Measurements from ENCODE around the gene IL2RA. TPM values are rescaled to one million over a fixed set of nuclear protein-coding genes. Genes with fewer than 3 reads are reported as not detected.
A peak's percentile ranks its signal among the peaks of the same experiment; 100 is the strongest.
"Not testable (repeated sequence)": the region's sequence is repeated elsewhere in the genome, so short reads cannot be mapped to it uniquely, and the experiment has no call there.

Gene IL2RA
- polyA plus RNA-seq, 3 donors = 0.06 TPM; not detected in 2

- H3K9ac ChIP-seq (ENCODE audit: insufficient read depth, low read length, poor library complexity, severe bottlenecking) = no peak overlapping the region
- H3K4me3 Mint-ChIP-seq = no peak overlapping the region
- H3K36me3 Mint-ChIP-seq = peaks cover 62 to 87% of the 10 kb centered on the region in 2 donors
- no peak overlapping the region for H3K4me3 ChIP-seq (replicated peaks in 1 of 3; ENCODE audit: low read depth in 2 of 3, low read length in 3 of 3)
- H3K27ac Mint-ChIP-seq = peak overlapping the region in 1 of 7 donors; percentile 68
- no peak for DNase-seq
- H3K4me1 Mint-ChIP-seq = no peaks in the 10 kb centered on the region
- peaks cover 26% of the 10 kb centered on the region for H4K20me1 ChIP-seq (ENCODE audit: insufficient read depth, low read length)
- H2AFZ ChIP-seq (ENCODE audit: insufficient read depth, low read depth, low read length, poor library complexity, severe bottlenecking) = no peak overlapping the region
- no peaks in the 10 kb centered on the region for H3K27me3 ChIP-seq (ENCODE audit: control insufficient read depth in 2 of 2, insufficient read depth in 2 of 2, low read length in 2 of 2)
- H3K27ac ChIP-seq (ENCODE audit: low read depth in 1 of 2, low read length in 2 of 2) = no peak overlapping the region
- peaks cover 0 to 2% (median 0%) of the 10 kb centered on the region in 3 donors for H3K27me3 Mint-ChIP-seq (ENCODE audit: low read depth in 3 of 3)
- no peaks in the 10 kb centered on the region for H3K9me3 ChIP-seq (replicated peaks in 1 of 2; ENCODE audit: control insufficient read depth in 1 of 2, insufficient read depth in 1 of 2, low read length in 2 of 2)
- no peaks in the 10 kb centered on the region for H3K79me2 ChIP-seq (ENCODE audit: insufficient read depth, low read length)
- no peak for TF ChIP-seq CTCF (IDR thresholded peaks at IDR 0.05)
- H3K4me2 ChIP-seq (replicated peaks; ENCODE audit: extremely low read depth, low read length, poor library complexity, severe bottlenecking) = no peak overlapping the region
- intact Hi-C loops (cut with micrococcal nuclease) = no loop called here
- peaks cover 44 to 86% of the 10 kb centered on the region in 2 donors for H3K36me3 ChIP-seq (replicated peaks in 1 of 2; ENCODE audit: control insufficient read depth in 1 of 2, insufficient read depth in 2 of 2, low read length in 2 of 2)
- WGBS (ENCODE audit: insufficient coverage) = 98% methylated on average over 29 of the region's 29 CpGs
- H3K9me3 Mint-ChIP-seq = no peaks in the 10 kb centered on the region
- no peaks in the 10 kb centered on the region for H3K4me1 ChIP-seq (ENCODE audit: control insufficient read depth in 1 of 2, insufficient read depth in 2 of 2, low read length in 2 of 2)
Observed at GRCh38 chr10:5961405-5962100, 100.6 kb downstream of the IL2RA start.

- H3K9ac ChIP-seq (ENCODE audit: insufficient read depth, low read length, poor library complexity, severe bottlenecking); H3K79me2 ChIP-seq (ENCODE audit: insufficient read depth, low read length); H3K4me2 ChIP-seq (replicated peaks; ENCODE audit: extremely low read depth, low read length, poor library complexity, severe bottlenecking); H3K27ac Mint-ChIP-seq; DNase-seq; H3K9me3 Mint-ChIP-seq; intact Hi-C loops (cut with micrococcal nuclease); H3K4me1 Mint-ChIP-seq; H3K27me3 ChIP-seq (ENCODE audit: control insufficient read depth in 2 of 2, insufficient read depth in 2 of 2, low read length in 2 of 2); H3K27me3 Mint-ChIP-seq (ENCODE audit: low read depth in 3 of 3); H3K4me3 ChIP-seq (replicated peaks in 1 of 3; ENCODE audit: low read depth in 2 of 3, low read length in 3 of 3); H3K9me3 ChIP-seq (replicated peaks in 1 of 2; ENCODE audit: control insufficient read depth in 1 of 2, insufficient read depth in 1 of 2, low read length in 2 of 2); H3K4me3 Mint-ChIP-seq; H2AFZ ChIP-seq (ENCODE audit: insufficient read depth, low read depth, low read length, poor library complexity, severe bottlenecking); H3K27ac ChIP-seq (ENCODE audit: low read depth in 1 of 2, low read length in 2 of 2); H3K4me1 ChIP-seq (ENCODE audit: control insufficient read depth in 1 of 2, insufficient read depth in 2 of 2, low read length in 2 of 2): not testable (repeated sequence)
- 100% methylated on average over 5 of the region's 10 CpGs for WGBS (ENCODE audit: insufficient coverage)
- peaks cover 68 to 89% of the 10 kb centered on the region in 2 donors for H3K36me3 Mint-ChIP-seq
- peaks cover 20% of the 10 kb centered on the region for H4K20me1 ChIP-seq (ENCODE audit: insufficient read depth, low read length)
- peaks cover 48 to 88% of the 10 kb centered on the region in 2 donors for H3K36me3 ChIP-seq (replicated peaks in 1 of 2; ENCODE audit: control insufficient read depth in 1 of 2, insufficient read depth in 2 of 2, low read length in 2 of 2)
Observed at GRCh38 chr10:5960973-5961275, 101.2 kb downstream of the IL2RA start.

Small RNA genes lying within 50 kb of the gene (small RNA-seq; reads per million reads assigned to genes)
- gene RF00397 (ENCODE audit: insufficient read length, low read depth) = not detected

Other genes with a start within 250 kb of the IL2RA start
- 100 to 1,000 TPM; 100 to 320 (median 316) TPM for gene GDI2, start 248.9 kb downstream of the IL2RA start, polyA plus RNA-seq
- 1 to 10 TPM; 1.4 to 2.9 (median 2.1) TPM for gene ANKRD16, start 172.5 kb downstream of the IL2RA start, polyA plus RNA-seq
- gene FBH1, start 172.1 kb downstream of the IL2RA start, polyA plus RNA-seq = 10 to 100 TPM; 33.9 to 73.3 (median 48.3) TPM
- 10 to 100 TPM; 12.4 to 23.1 (median 12.6) TPM for gene IL15RA, start 84.8 kb downstream of the IL2RA start, polyA plus RNA-seq
- gene RBM17, start 26.7 kb upstream of the IL2RA start, polyA plus RNA-seq = 10 to 100 TPM; 37.2 to 51.4 (median 44.5) TPM
- 100 to 1,000 TPM in 1 of 3 donors, 10 to 100 TPM in 2; 12.2 to 101 (median 15.8) TPM for gene PFKFB3, start 140.6 kb upstream of the IL2RA start, polyA plus RNA-seq